ENCODE results near the gene SEC24B. TPM values are rescaled to one million over a fixed set of nuclear protein-coding genes. Genes with fewer than 3 reads are reported as not detected.
A peak's percentile ranks its signal among the peaks of the same experiment; 100 is the strongest.

Gene SEC24B
- total RNA-seq, 2 experiments from 2014 or later, result 25.7 to 27.0 TPM

DNA sequence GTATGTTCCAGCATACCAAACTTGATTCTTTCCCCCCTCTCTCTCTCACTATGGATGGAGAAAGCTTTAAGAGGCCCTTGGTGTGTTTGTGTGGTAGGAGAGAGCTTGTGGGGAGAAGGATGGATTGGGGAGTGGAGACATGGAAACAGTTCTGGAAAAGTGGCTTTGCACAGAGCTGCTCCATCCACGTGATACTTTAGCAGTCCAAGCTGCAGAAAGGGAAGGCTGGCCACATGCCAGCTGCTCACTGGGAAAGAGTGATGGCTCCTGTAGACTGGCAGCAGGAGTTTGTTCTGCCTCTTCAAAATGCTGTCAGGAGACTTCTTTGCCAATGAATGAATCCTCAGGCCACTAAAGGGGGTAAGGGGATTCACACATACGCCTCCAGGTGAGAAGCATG is 21.7 kb upstream of the SEC24B start:
- H3K4me3 Mint-ChIP-seq, result no peak overlapping the region
- no peak for DNase-seq
- ChIA-PET CTCF (interaction anchor here (0.9 to 2.2 kb wide), 4 partner anchors 10 to 118 kb away, joined by 3 to 8 read pairs (median 3); no protein-coding TSS in a partner anchor), POLR2A (no interaction called here)
- H3K4me1 Mint-ChIP-seq, result no peaks in the 10 kb centered on the region
- H3K27ac Mint-ChIP-seq, result no peak overlapping the region
- no peaks in the 10 kb centered on the region for H3K36me3 Mint-ChIP-seq (ENCODE audit: low read depth)
- no peaks in the 10 kb centered on the region for H3K9me3 Mint-ChIP-seq
- no peaks in the 10 kb centered on the region for H3K27me3 Mint-ChIP-seq

DNA sequence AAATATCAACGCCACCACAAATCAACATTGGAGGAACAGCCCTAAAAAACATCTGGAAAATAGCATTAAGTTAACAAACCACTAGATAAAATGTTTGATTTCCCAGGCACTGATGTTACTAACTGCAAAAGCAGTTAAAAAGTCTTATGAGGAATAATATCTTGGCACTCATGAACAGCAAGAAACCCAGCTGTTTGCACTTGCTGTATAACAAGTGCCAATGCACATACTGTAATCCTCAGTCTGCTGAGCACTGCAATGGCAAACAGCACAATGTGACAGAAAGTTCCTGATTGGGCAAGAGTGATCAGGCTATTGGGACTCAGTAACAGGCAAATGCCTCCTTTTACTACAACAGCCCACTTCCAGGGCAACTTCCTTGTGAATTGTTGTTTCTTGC is 20.8 kb upstream of the SEC24B start:
- DNase-seq, result no peak
- H3K27ac Mint-ChIP-seq, result no peak overlapping the region
- H3K9me3 Mint-ChIP-seq, result no peaks in the 10 kb centered on the region
- H3K27me3 Mint-ChIP-seq, result no peaks in the 10 kb centered on the region
- ChIA-PET CTCF (interaction anchor here (1.2 kb wide), 1 partner anchor 114 kb away, joined by 3 read pairs; no protein-coding TSS in a partner anchor), POLR2A (no interaction called here)
- H3K36me3 Mint-ChIP-seq (ENCODE audit: low read depth), result no peaks in the 10 kb centered on the region
- no peaks in the 10 kb centered on the region for H3K4me1 Mint-ChIP-seq
- no peak overlapping the region for H3K4me3 Mint-ChIP-seq

GRCh38 chr4:109414938-109415337 is 18.7 kb upstream of the SEC24B start:
- H3K9me3 Mint-ChIP-seq, result no peaks in the 10 kb centered on the region
- no peak overlapping the region for H3K27ac Mint-ChIP-seq
- ChIA-PET POLR2A (no interaction called here), CTCF (interaction anchor here (0.6 to 0.8 kb wide), 3 partner anchors 232 to 618 kb away, joined by 3 to 5 read pairs (median 3); no protein-coding TSS in a partner anchor)
- no peaks in the 10 kb centered on the region for H3K36me3 Mint-ChIP-seq (ENCODE audit: low read depth)
- no peak for DNase-seq
- H3K27me3 Mint-ChIP-seq, result peaks cover under 1% of the 10 kb centered on the region
- H3K4me1 Mint-ChIP-seq, result no peaks in the 10 kb centered on the region
- H3K4me3 Mint-ChIP-seq, result no peak overlapping the region

DNA sequence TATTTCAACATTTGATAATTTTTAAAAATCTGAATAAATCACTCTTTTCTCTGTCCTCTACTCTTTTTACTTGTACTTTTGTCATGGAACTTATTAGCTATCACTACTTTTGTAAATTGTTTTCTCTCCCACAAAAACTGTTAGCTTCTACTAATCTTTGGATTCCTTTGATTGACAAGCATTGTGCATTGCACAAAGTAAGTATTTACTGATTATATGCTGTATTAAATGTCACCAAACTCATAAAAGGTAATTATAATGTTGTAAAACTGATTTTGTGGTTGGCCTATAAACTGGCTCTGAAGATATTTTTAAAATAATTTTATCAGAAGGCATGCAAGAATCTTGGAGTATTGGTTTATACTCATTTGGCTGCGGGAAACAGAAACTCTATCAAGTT is 15.0 kb upstream of the SEC24B start:
- no peak for DNase-seq
- Mint-ChIP-seq H3K27ac (no peak overlapping the region), H3K36me3 (ENCODE audit: low read depth) (no peaks in the 10 kb centered on the region), H3K27me3 (peaks cover 4% of the 10 kb centered on the region), H3K4me1 (peaks cover 3% of the 10 kb centered on the region), H3K9me3 (no peaks in the 10 kb centered on the region), H3K4me3 (no peak overlapping the region)
- POLR2A ChIA-PET, result no interaction called here
- CTCF ChIA-PET, result interaction anchor here (0.8 to 1.7 kb wide), 3 partner anchors 15 to 234 kb away, joined by 4 to 5 read pairs (median 5); partner anchors contain the start of genes MCUB and SEC24B

GRCh38 chr4:109419679-109420078 is 13.9 kb upstream of the SEC24B start:
- Mint-ChIP-seq H3K4me3 (no peak overlapping the region), H3K36me3 (ENCODE audit: low read depth) (no peaks in the 10 kb centered on the region), H3K27ac (no peak overlapping the region), H3K4me1 (peaks cover 3% of the 10 kb centered on the region), H3K27me3 (peaks cover 4% of the 10 kb centered on the region), H3K9me3 (no peaks in the 10 kb centered on the region)
- ChIA-PET CTCF (interaction anchor here (0.6 to 1.7 kb wide), 5 partner anchors 14 to 735 kb away, joined by 3 to 5 read pairs (median 4); partner anchors contain the start of gene SEC24B), POLR2A (no interaction called here)
- no peak for DNase-seq

GRCh38 chr4:109424093-109424841 is 9.3 kb upstream of the SEC24B start:
- Mint-ChIP-seq H3K4me3 (no peak overlapping the region), H3K4me1 (peaks cover 9% of the 10 kb centered on the region), H3K27ac (no peak overlapping the region), H3K36me3 (ENCODE audit: low read depth) (no peaks in the 10 kb centered on the region), H3K27me3 (peaks cover 4% of the 10 kb centered on the region), H3K9me3 (no peaks in the 10 kb centered on the region)
- POLR2A ChIA-PET, result interaction anchor here (1.1 to 1.2 kb wide), 2 partner anchors 9 to 135 kb away, joined by 3 read pairs; partner anchors contain the start of gene SEC24B
- no peak for DNase-seq
- CTCF ChIA-PET, result interaction anchor here (2.3 to 2.5 kb wide), 4 partner anchors 9 to 554 kb away, joined by 6 to 14 read pairs (median 8); partner anchors contain the start of genes RRH and SEC24B

GRCh38 chr4:109425405-109425804 is 8.2 kb upstream of the SEC24B start:
- no peak overlapping the region for H3K4me3 Mint-ChIP-seq
- no peak overlapping the region for H3K27ac Mint-ChIP-seq
- DNase-seq, result no peak
- peaks cover 3% of the 10 kb centered on the region for H3K36me3 Mint-ChIP-seq (ENCODE audit: low read depth)
- no peaks in the 10 kb centered on the region for H3K9me3 Mint-ChIP-seq
- CTCF ChIA-PET, result interaction anchor here (0.9 to 2.5 kb wide), 6 partner anchors 234 to 574 kb away, joined by 3 to 9 read pairs (median 4); partner anchors contain the start of gene RRH
- H3K27me3 Mint-ChIP-seq, result peaks cover 2% of the 10 kb centered on the region
- peaks cover 15% of the 10 kb centered on the region for H3K4me1 Mint-ChIP-seq
- POLR2A ChIA-PET, result interaction anchor here (1.1 kb wide), 1 partner anchor 134 kb away, joined by 3 read pairs; no protein-coding TSS in a partner anchor

GRCh38 chr4:109429545-109429944 is 4.1 kb upstream of the SEC24B start:
- H3K27me3 Mint-ChIP-seq, result no peaks in the 10 kb centered on the region
- peak overlapping the region; percentile 7 for H3K27ac Mint-ChIP-seq
- CTCF ChIA-PET, result no interaction called here
- POLR2A ChIA-PET, result no interaction called here
- H3K4me1 Mint-ChIP-seq, result peaks cover 30% of the 10 kb centered on the region
- DNase-seq, result no peak
- H3K9me3 Mint-ChIP-seq, result no peaks in the 10 kb centered on the region
- H3K36me3 Mint-ChIP-seq (ENCODE audit: low read depth), result peaks cover 9% of the 10 kb centered on the region
- no peak overlapping the region for H3K4me3 Mint-ChIP-seq

GRCh38 chr4:109432203-109432602 is 1.4 kb upstream of the SEC24B start:
- CTCF ChIA-PET, result interaction anchor here (0.8 to 3.5 kb wide), 18 partner anchors 13 to 545 kb away, joined by 3 to 33 read pairs (median 10); partner anchors contain the start of genes CASP6, GAR1, MCUB and RRH
- H3K4me1 Mint-ChIP-seq, result peaks cover 54% of the 10 kb centered on the region
- no peaks in the 10 kb centered on the region for H3K27me3 Mint-ChIP-seq
- no peak overlapping the region for H3K27ac Mint-ChIP-seq
- no peak for DNase-seq
- no peaks in the 10 kb centered on the region for H3K9me3 Mint-ChIP-seq
- H3K4me3 Mint-ChIP-seq, result peak overlapping the region; percentile 78
- peaks cover 9% of the 10 kb centered on the region for H3K36me3 Mint-ChIP-seq (ENCODE audit: low read depth)
- POLR2A ChIA-PET, result interaction anchor here (0.7 to 4.1 kb wide), 5 partner anchors 10 to 766 kb away, joined by 3 to 53 read pairs (median 3); partner anchors contain the start of genes ELOVL6, GAR1 and MCUB

GRCh38 chr4:109432696-109433095 is 919 bp upstream of the SEC24B start:
- Mint-ChIP-seq H3K27ac (peak overlapping the region; percentile 79), H3K36me3 (ENCODE audit: low read depth) (peaks cover 9% of the 10 kb centered on the region), H3K27me3 (no peaks in the 10 kb centered on the region), H3K4me1 (peaks cover 54% of the 10 kb centered on the region), H3K4me3 (peak overlapping the region; percentile 78), H3K9me3 (no peaks in the 10 kb centered on the region)
- ChIA-PET CTCF (interaction anchor here (0.5 to 3.5 kb wide), 52 partner anchors 9 to 732 kb away, joined by 3 to 33 read pairs (median 5); partner anchors contain the start of genes CASP6, CFI, GAR1 and MCUB), POLR2A (interaction anchor here (0.7 to 4.1 kb wide), 19 partner anchors 9 to 766 kb away, joined by 3 to 53 read pairs (median 3); partner anchors contain the start of genes CASP6, ELOVL6, GAR1 and MCUB)
- no peak for DNase-seq

GRCh38 chr4:109434007-109434971 is 674 bp downstream of the SEC24B start:
- H3K36me3 Mint-ChIP-seq (ENCODE audit: low read depth), result peaks cover 11% of the 10 kb centered on the region
- H3K9me3 Mint-ChIP-seq, result no peaks in the 10 kb centered on the region
- ChIA-PET POLR2A (interaction anchor here (0.7 to 4.1 kb wide), 15 partner anchors 10 to 762 kb away, joined by 3 to 53 read pairs (median 4); partner anchors contain the start of genes CASP6, GAR1, MCUB and PLA2G12A), CTCF (interaction anchor here (0.6 to 3.5 kb wide), 36 partner anchors 8 to 730 kb away, joined by 3 to 33 read pairs (median 6); partner anchors contain the start of genes CASP6, CFI, GAR1 and MCUB)
- H3K27ac Mint-ChIP-seq, result peak overlapping the region; percentile 74
- H3K4me1 Mint-ChIP-seq, result peaks cover 59% of the 10 kb centered on the region
- H3K4me3 Mint-ChIP-seq, result peak overlapping the region; percentile 84
- H3K27me3 Mint-ChIP-seq, result no peaks in the 10 kb centered on the region
- DNase-seq, result peak; percentile 25

DNA sequence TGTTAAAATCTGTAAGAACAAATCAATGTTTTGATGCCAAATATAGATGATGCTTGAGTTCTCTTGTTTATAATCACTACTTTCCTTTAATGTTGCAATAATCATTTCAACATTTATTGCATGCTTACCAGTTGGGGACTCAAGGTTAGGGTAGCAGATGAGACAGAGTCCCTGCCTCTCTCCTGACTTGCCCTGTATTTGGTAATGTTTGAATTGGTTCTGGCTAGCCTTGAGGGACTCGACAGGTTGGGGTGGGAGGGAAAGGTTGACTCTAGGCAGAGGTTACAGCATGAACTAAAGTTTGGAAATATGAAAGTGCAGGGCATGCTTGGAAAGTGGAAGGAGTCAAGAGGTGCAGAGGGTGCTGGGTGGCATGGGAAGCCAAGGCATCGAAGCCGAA is 2.0 kb downstream of the SEC24B start:
- Mint-ChIP-seq H3K36me3 (ENCODE audit: low read depth) (peaks cover 7% of the 10 kb centered on the region), H3K27me3 (no peaks in the 10 kb centered on the region), H3K4me3 (peak overlapping the region; percentile 84), H3K4me1 (peaks cover 56% of the 10 kb centered on the region), H3K27ac (peak overlapping the region; percentile 52), H3K9me3 (no peaks in the 10 kb centered on the region)
- DNase-seq, result no peak
- ChIA-PET CTCF (no interaction called here), POLR2A (no interaction called here)

Data from activated CD4-positive, alpha-beta memory T cell treated with anti-CD3 and anti-CD28 coated beads, Interleukin-2, amount 10 ng/mL, durations not matched to agents 7 days and 5 days (primary cell).